ENCODE data around the gene MMP24OS.

The MMP24OS gene

GRCh38 chr20:35299780-35300179 lies 21.9 kb upstream of the MMP24OS start:
- DNase-seq (ENCODE audit: low read depth, low spot score), result no peak
- ChIA-PET CTCF (interaction anchor here (1.0 to 22.5 kb wide), 9 partner anchors 10 to 163 kb away, joined by 3 to 662 read pairs (median 7); partner anchors contain the start of genes CEP250, EDEM2, EIF6 and GDF5), POLR2A (no interaction called here)
- H3K4me3 ChIP-seq (ENCODE audit: low read depth, low read length), result no peak overlapping the region
- TF ChIP-seq CTCF (IDR thresholded peaks at IDR 0.05; ENCODE audit: insufficient read depth, low read length, missing control alignments), result no peak

GRCh38 chr20:35298264-35298663 lies 20.3 kb upstream of the MMP24OS start:
- no peak for DNase-seq (ENCODE audit: low read depth, low spot score)
- ChIA-PET CTCF (interaction anchor here (1.1 to 22.5 kb wide), 5 partner anchors 8 to 144 kb away, joined by 3 to 662 read pairs (median 7); partner anchors contain the start of genes GDF5 and MMP24OS), POLR2A (interaction anchor here (0.6 kb wide), 1 partner anchor 149 kb away, joined by 3 read pairs; no protein-coding TSS in a partner anchor)

GRCh38 chr20:35297740-35298139 lies 19.8 kb upstream of the MMP24OS start:
- ChIA-PET POLR2A (no interaction called here), CTCF (interaction anchor here (0.7 to 22.5 kb wide), 8 partner anchors 7 to 145 kb away, joined by 3 to 662 read pairs (median 4); partner anchors contain the start of genes GDF5 and MMP24OS)
- no peak overlapping the region for H3K4me3 ChIP-seq (ENCODE audit: low read depth, low read length)
- no peak for TF ChIP-seq CTCF (IDR thresholded peaks at IDR 0.05; ENCODE audit: insufficient read depth, low read length, missing control alignments)
- no peak for DNase-seq (ENCODE audit: low read depth, low spot score)

More at GRCh38 chr20:35298264-35298663, 20.3 kb upstream of the MMP24OS start:
- TF ChIP-seq CTCF (IDR thresholded peaks at IDR 0.05; ENCODE audit: insufficient read depth, low read length, missing control alignments), result no peak
- no peak overlapping the region for H3K4me3 ChIP-seq (ENCODE audit: low read depth, low read length)

GRCh38 chr20:35297155-35297554 lies 19.2 kb upstream of the MMP24OS start:
- ChIA-PET CTCF (interaction anchor here (0.7 to 22.5 kb wide), 6 partner anchors 8 to 145 kb away, joined by 3 to 662 read pairs (median 4); partner anchors contain the start of gene GDF5), POLR2A (no interaction called here)
- no peak for DNase-seq (ENCODE audit: low read depth, low spot score)
- H3K4me3 ChIP-seq (ENCODE audit: low read depth, low read length), result no peak overlapping the region
- TF ChIP-seq CTCF (IDR thresholded peaks at IDR 0.05; ENCODE audit: insufficient read depth, low read length, missing control alignments), result peak; percentile 10

GRCh38 chr20:35296101-35296554 lies 18.2 kb upstream of the MMP24OS start:
- POLR2A ChIA-PET, result no interaction called here
- no peak for DNase-seq (ENCODE audit: low read depth, low spot score)
- no peak for TF ChIP-seq CTCF (IDR thresholded peaks at IDR 0.05; ENCODE audit: insufficient read depth, low read length, missing control alignments)
- CTCF ChIA-PET, result interaction anchor here (10.5 to 22.5 kb wide), 2 partner anchors 9 to 146 kb away, joined by 113 to 662 read pairs; partner anchors contain the start of gene GDF5
- H3K4me3 ChIP-seq (ENCODE audit: low read depth, low read length), result no peak overlapping the region

GRCh38 chr20:35295674-35296073 lies 17.8 kb upstream of the MMP24OS start:
- H3K4me3 ChIP-seq (ENCODE audit: low read depth, low read length), result no peak overlapping the region
- POLR2A ChIA-PET, result no interaction called here
- DNase-seq (ENCODE audit: low read depth, low spot score), result no peak
- CTCF ChIA-PET, result interaction anchor here (10.5 to 22.5 kb wide), 2 partner anchors 9 to 147 kb away, joined by 113 to 662 read pairs; partner anchors contain the start of gene GDF5
- no peak for TF ChIP-seq CTCF (IDR thresholded peaks at IDR 0.05; ENCODE audit: insufficient read depth, low read length, missing control alignments)
